ENCODE measurements around the gene SREBF1. TPM values are rescaled to one million over a fixed set of nuclear protein-coding genes. Genes with fewer than 3 reads are reported as not detected.

SREBF1 gene
- total and polyA plus RNA-seq, 2 of the 4 experiments (the other 2 are of a cell fraction) = 3.4 to 20.4 TPM

DNA sequence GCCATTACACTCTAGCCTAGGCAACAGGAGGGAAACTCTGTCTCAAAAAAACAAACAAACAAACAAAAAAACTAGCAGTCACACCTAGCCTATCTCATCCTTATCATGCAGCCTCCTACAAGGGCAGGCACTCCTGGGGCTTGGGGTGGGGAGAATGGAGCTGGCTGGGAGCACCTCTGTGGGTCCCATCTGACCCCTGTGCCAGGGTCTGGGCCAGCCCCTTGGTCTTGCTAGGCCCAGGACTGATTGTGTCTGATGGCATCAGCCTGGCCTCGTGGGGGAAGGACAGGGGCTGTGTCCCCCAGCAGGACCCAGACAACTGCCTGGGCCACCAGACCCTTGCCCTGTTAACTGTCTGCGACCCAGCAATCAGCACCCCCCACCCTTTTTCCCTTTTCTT lies 49.8 kb downstream of the SREBF1 start:
- Histone ChIP-seq H3K4ac (ENCODE audit: low read depth, low read length) (no peak overlapping the region), H4K8ac (ENCODE audit: low read depth in 2 of 2, low read length in 2 of 2) (no peak overlapping the region), H3K9me3 (ENCODE audit: control insufficient read depth, insufficient read depth, low read length) (no peaks in the 10 kb centered on the region), H3K36me3 (ENCODE audit: control insufficient read depth, insufficient read depth, low read length) (no peaks in the 10 kb centered on the region; the same call in 1 of the 2 replicates), H4K91ac (ENCODE audit: insufficient read depth, low read depth, low read length) (no peak overlapping the region), H2BK5ac (ENCODE audit: low read depth, low read length, poor library complexity, severe bottlenecking) (no peak overlapping the region), H4K5ac (ENCODE audit: low read depth, low read length) (no peak overlapping the region), H4K20me1 (ENCODE audit: insufficient read depth, low read length) (peaks cover 100% of the 10 kb centered on the region), H2BK15ac (ENCODE audit: low read depth, low read length) (no peak overlapping the region), H3K56ac (ENCODE audit: extremely low read depth, insufficient read depth, low read length) (no peak overlapping the region), H3K4me3 (ENCODE audit: insufficient read depth, low read depth, low read length) (no peak overlapping the region), H2AFZ (replicated peaks; ENCODE audit: low read length, poor library complexity) (no peak overlapping the region), H2AK9ac (replicated peaks; ENCODE audit: low read depth, low read length, poor library complexity) (no peak overlapping the region), H3K79me1 (ENCODE audit: low read depth in 1 of 2, low read length in 2 of 2) (peaks cover 16 to 88% of the 10 kb centered on the region in 2 experiments; a peak in 3 of 4 replicates), H3K23ac (ENCODE audit: low read depth, low read length) (no peak overlapping the region; the same call in 1 of the 2 replicates), H2BK20ac (ENCODE audit: low read depth, low read length) (no peak overlapping the region), H3K27me3 (ENCODE audit: control insufficient read depth, insufficient read depth, low read length) (no peaks in the 10 kb centered on the region), H3K18ac (ENCODE audit: low read depth, low read length) (no peak overlapping the region), H3K14ac (replicated peaks; ENCODE audit: low read depth, low read length) (no peak overlapping the region), H2AK5ac (ENCODE audit: low read depth, low read length) (no peak overlapping the region), H3K9me1 (ENCODE audit: insufficient read depth, low read length) (peaks cover 7% of the 10 kb centered on the region; the same call in 1 of the 2 replicates), H3K27ac (ENCODE audit: insufficient read depth, low read length) (no peak overlapping the region), H2BK120ac (ENCODE audit: low read depth, low read length) (no peak overlapping the region), H3K9ac (ENCODE audit: low read depth, low read length) (no peak overlapping the region), H3K4me2 (ENCODE audit: low read depth, low read length) (no peak overlapping the region), H3K4me1 (ENCODE audit: control insufficient read depth, insufficient read depth, low read length) (peaks cover 27% of the 10 kb centered on the region)
- TF ChIP-seq, protein P1, sequence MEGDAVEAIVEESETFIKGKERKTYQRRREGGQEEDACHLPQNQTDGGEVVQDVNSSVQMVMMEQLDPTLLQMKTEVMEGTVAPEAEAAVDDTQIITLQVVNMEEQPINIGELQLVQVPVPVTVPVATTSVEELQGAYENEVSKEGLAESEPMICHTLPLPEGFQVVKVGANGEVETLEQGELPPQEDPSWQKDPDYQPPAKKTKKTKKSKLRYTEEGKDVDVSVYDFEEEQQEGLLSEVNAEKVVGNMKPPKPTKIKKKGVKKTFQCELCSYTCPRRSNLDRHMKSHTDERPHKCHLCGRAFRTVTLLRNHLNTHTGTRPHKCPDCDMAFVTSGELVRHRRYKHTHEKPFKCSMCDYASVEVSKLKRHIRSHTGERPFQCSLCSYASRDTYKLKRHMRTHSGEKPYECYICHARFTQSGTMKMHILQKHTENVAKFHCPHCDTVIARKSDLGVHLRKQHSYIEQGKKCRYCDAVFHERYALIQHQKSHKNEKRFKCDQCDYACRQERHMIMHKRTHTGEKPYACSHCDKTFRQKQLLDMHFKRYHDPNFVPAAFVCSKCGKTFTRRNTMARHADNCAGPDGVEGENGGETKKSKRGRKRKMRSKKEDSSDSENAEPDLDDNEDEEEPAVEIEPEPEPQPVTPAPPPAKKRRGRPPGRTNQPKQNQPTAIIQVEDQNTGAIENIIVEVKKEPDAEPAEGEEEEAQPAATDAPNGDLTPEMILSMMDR (conservative IDR thresholded peaks at IDR 0.05; ENCODE audit: low read depth, low read length) = no peak
- TF ChIP-seq RFX5 (IDR thresholded peaks at IDR 0.05; ENCODE audit: low read depth, low read length) (no peak), MXI1 (IDR thresholded peaks at IDR 0.05; ENCODE audit: borderline replicate concordance, low read depth, low read length) (no peak), CEBPB (IDR thresholded peaks at IDR 0.05; ENCODE audit: low read depth, low read length) (no peak), MAFK (IDR thresholded peaks at IDR 0.05; ENCODE audit: low read depth, low read length) (no peak), NFE2L2 (IDR thresholded peaks at IDR 0.05; ENCODE audit: low read depth, low read length) (no peak), POLR2A (IDR thresholded peaks at IDR 0.05; ENCODE audit: low read depth, low read length) (no peak), RCOR1 (IDR thresholded peaks at IDR 0.05; ENCODE audit: insufficient replicate concordance, low read length) (no peak), FOS (IDR thresholded peaks at IDR 0.05; ENCODE audit: low read depth, low read length) (no peak), BHLHE40 (IDR thresholded peaks at IDR 0.05; ENCODE audit: low read depth, low read length) (no peak), MAZ (IDR thresholded peaks at IDR 0.05; ENCODE audit: borderline replicate concordance, low read depth, low read length) (no peak), RAD21 (IDR thresholded peaks at IDR 0.05; ENCODE audit: low read length) (no peak), SMC3 (IDR thresholded peaks at IDR 0.05; ENCODE audit: low read depth, low read length) (no peak), CHD1 (IDR thresholded peaks at IDR 0.05; ENCODE audit: low read depth, low read length) (no peak), ELK1 (IDR thresholded peaks at IDR 0.05; ENCODE audit: borderline replicate concordance, low read depth, low read length) (no peak)
- TF ChIP-seq, protein P2, sequence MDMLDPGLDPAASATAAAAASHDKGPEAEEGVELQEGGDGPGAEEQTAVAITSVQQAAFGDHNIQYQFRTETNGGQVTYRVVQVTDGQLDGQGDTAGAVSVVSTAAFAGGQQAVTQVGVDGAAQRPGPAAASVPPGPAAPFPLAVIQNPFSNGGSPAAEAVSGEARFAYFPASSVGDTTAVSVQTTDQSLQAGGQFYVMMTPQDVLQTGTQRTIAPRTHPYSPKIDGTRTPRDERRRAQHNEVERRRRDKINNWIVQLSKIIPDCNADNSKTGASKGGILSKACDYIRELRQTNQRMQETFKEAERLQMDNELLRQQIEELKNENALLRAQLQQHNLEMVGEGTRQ (IDR thresholded peaks at IDR 0.05; ENCODE audit: low read depth, low read length) = no peak
- ChIA-PET CTCF (no interaction called here), POLR2A (ENCODE audit: unreplicated experiment) (no interaction called here)
- WGBS, 2 experiments (ENCODE audit: extremely low coverage in 2 of 2, insufficient read length in 1 of 2) = 63% methylated on average over 1 of the region's 2 CpGs; no CpG with 5 or more reads in 1 of the 2 experiments
- ATAC-seq (ENCODE audit: low read depth) = no peak
- BruUV-seq (replicated peaks) = no TSS peak
- in situ Hi-C loops (cut with MboI; ENCODE audit: low sequenced_read_pairs) (no loop called here), intact Hi-C loops (cut with micrococcal nuclease) (loop anchor here (10.0 kb wide), 1 partner anchor 102 kb away; the partner anchor contains the start of gene RAI1), dilution Hi-C loops (cut with HindIII; ENCODE audit: low sequenced_read_pairs, unreplicated experiment) (no loop called here)
- no peak for DNase-seq

All from IMR-90 (cell line).